HCT116 (cell line): ENCODE data around the gene NAALADL2. TPM values are rescaled to one million over a fixed set of nuclear protein-coding genes. Genes with fewer than 3 reads are reported as not detected.

Experiments used
- ATAC-seq: fragments of 200-7000 bp; cut with Tn5 transposase; 2 replicates; pipeline ENCODE4 v1.9.1; 2020; ENCODE audit warnings: mild to moderate bottlenecking, moderate library complexity
- BruUV-seq: library from RNA; stranded (reverse); fragments of 400-500 nt; replicated peaks from 2 replicates; lab custom pipeline; 2021; lab: Mats Ljungman, UMichigan
- CTCF ChIA-PET: fragments of 300-600 bp; sonication (Branson Sonifier 250); formaldehyde crosslinking; loops from one replicate; lab custom pipeline; 2021; ENCODE audit warnings: antibody characterized with exemption; lab: Charles Lee
- POLR2A ChIA-PET: fragments of 300-600, 350-600 bp; sonication (Branson Sonifier 250); formaldehyde crosslinking; loops from one replicate; lab custom pipeline; 2021; ENCODE audit warnings: antibody characterized with exemption; lab: Charles Lee
- RAD21 ChIA-PET, 2 experiments: fragments of 300-600 bp; sonication (Branson Sonifier 250); formaldehyde crosslinking; loops; one replicate each; lab custom pipeline; 2023; ENCODE audit warnings: low total read pairs in 2 of 2; ENCODE audit not compliant: uncharacterized antibody in 2 of 2, unreplicated experiment in 2 of 2, low non-redundant PET in 1 of 2; lab: Charles Lee
- DNase-seq: peaks from one replicate; pipeline ENCODE4 v3.0.0-alpha.2; 2010; ENCODE audit warnings: low read depth, low spot score
- H2AFZ ChIP-seq: fragments of 200-600 bp; shearing (Covaris generic), sonication (generic); 2 replicates; pipeline ENCODE4 v1.6.1; 2017; ENCODE audit warnings: low read depth, mixed run types, mixed read lengths, antibody characterized with exemption, low read length; ENCODE audit not compliant: poor library complexity, severe bottlenecking
- H3K27ac ChIP-seq: 2 replicates; pipeline ENCODE4 v1.5.1; 2012; ENCODE audit warnings: low read depth, low read length
- H3K27me3 ChIP-seq: fragments of 200-600 bp; sonication (generic); 2 replicates; pipeline ENCODE4 v1.6.1; 2016; ENCODE audit warnings: mixed run types, low read length, mixed read lengths; ENCODE audit not compliant: insufficient read depth
- H3K36me3 ChIP-seq, 2 experiments: fragments of 200-500 bp in 1 of 2; fragments of 200-600 bp in 1 of 2; sonication (Bioruptor generic) in 1 of 2; sonication (generic) in 1 of 2; 2 replicates each; pipeline versions ENCODE4 v1.5.1 to v1.6.1; 2014 to 2016; ENCODE audit warnings: low read length in 2 of 2, inconsistent platforms in 1 of 2, mixed read lengths in 1 of 2, mixed run types in 1 of 2; ENCODE audit not compliant: insufficient read depth in 2 of 2, control insufficient read depth in 1 of 2
- H3K4me1 ChIP-seq, 2 experiments: fragments of 200-600 bp in 1 of 2; sonication (generic) in 1 of 2; 2 replicates each; pipeline versions ENCODE4 v1.5.1 to v1.6.1; 2012 to 2017; ENCODE audit warnings: low read length in 2 of 2, inconsistent platforms in 1 of 2, mild to moderate bottlenecking in 1 of 2, mixed read lengths in 1 of 2, mixed run types in 1 of 2, moderate library complexity in 1 of 2; ENCODE audit not compliant: insufficient read depth in 2 of 2, control insufficient read depth in 1 of 2
- H3K4me2 ChIP-seq: fragments of 200-600 bp; sonication (generic); 2 replicates; pipeline ENCODE4 v1.6.1; 2017; ENCODE audit warnings: mixed run types, low read length, mixed read lengths
- H3K4me3 ChIP-seq, 2 experiments: fragments of 200-600 bp in 1 of 2; sonication (generic) in 1 of 2; replicated peaks in 1 of 2; 2 replicates each; pipeline ENCODE4 v1.5.1; 2011 to 2016; ENCODE audit warnings: low read length in 2 of 2, control low read depth in 1 of 2, low read depth in 1 of 2, mild to moderate bottlenecking in 1 of 2, mixed read lengths in 1 of 2, mixed run types in 1 of 2
- H3K79me2 ChIP-seq: fragments of 200-600 bp; sonication (generic); 2 replicates; pipeline ENCODE4 v1.6.1; 2017; ENCODE audit warnings: mild to moderate bottlenecking, mixed run types, low read length, moderate library complexity, mixed read lengths; ENCODE audit not compliant: insufficient read depth
- H3K9ac ChIP-seq: fragments of 200-600 bp; sonication (generic); 2 replicates; pipeline ENCODE4 v1.6.1; 2016; ENCODE audit warnings: low read length, mixed read lengths
- H3K9me2 ChIP-seq: fragments of 200-600 bp; sonication (generic), shearing (Covaris generic); 2 replicates; pipeline ENCODE4 v1.6.1; 2017; ENCODE audit warnings: mixed run types, mild to moderate bottlenecking, moderate library complexity; ENCODE audit not compliant: insufficient read depth
- H3K9me3 ChIP-seq, 2 experiments: fragments of 200-500 bp in 1 of 2; fragments of 200-600 bp in 1 of 2; sonication (Bioruptor generic) in 1 of 2; sonication (generic) in 1 of 2; 2 replicates each; pipeline ENCODE4 v1.6.1; 2014 to 2017; ENCODE audit warnings: low read length in 2 of 2, mixed read lengths in 2 of 2, inconsistent platforms in 1 of 2, low read depth in 1 of 2, mild to moderate bottlenecking in 1 of 2, mixed run types in 1 of 2, moderate library complexity in 1 of 2; ENCODE audit not compliant: control insufficient read depth in 1 of 2, insufficient read depth in 1 of 2
- H4K20me1 ChIP-seq: fragments of 200-600 bp; sonication (generic), shearing (Covaris generic); 2 replicates; pipeline ENCODE4 v1.6.1; 2017; ENCODE audit warnings: mixed run types, mild to moderate bottlenecking, moderate library complexity; ENCODE audit not compliant: insufficient read depth
- CBX3 ChIP-seq: IDR thresholded peaks from 2 replicates; pipeline ENCODE4 v1.6.1; 2012; ENCODE audit warnings: low read depth
- EGR1 ChIP-seq: IDR thresholded peaks from 2 replicates; pipeline ENCODE4 v1.6.1; 2012; ENCODE audit warnings: low read depth
- ELF1 ChIP-seq: IDR thresholded peaks from 2 replicates; pipeline ENCODE4 v1.6.1; 2012; ENCODE audit warnings: low read depth, borderline replicate concordance
- EZH2 ChIP-seq: fragments of 200-600 bp; sonication (generic); IDR thresholded peaks from 2 replicates; pipeline ENCODE4 v1.6.1; 2017; ENCODE audit warnings: antibody characterized with exemption, mixed run types
- EZH2phosphoT487 ChIP-seq: fragments of 200-600 bp; IDR thresholded peaks from 2 replicates; pipeline ENCODE4 v1.6.1; 2018; ENCODE audit warnings: antibody characterized with exemption, borderline replicate concordance
- SIN3A ChIP-seq: IDR thresholded peaks from 2 replicates; pipeline ENCODE4 v1.6.1; 2012; ENCODE audit warnings: low read depth
- SP1 ChIP-seq: IDR thresholded peaks from 2 replicates; pipeline ENCODE4 v1.6.1; 2012; ENCODE audit warnings: low read depth
- ZFX ChIP-seq: fragments of 450-650 bp; IDR thresholded peaks from 2 replicates; pipeline ENCODE4 v1.6.1; 2017
- ZNF274 ChIP-seq: fragments of 200-500 bp; sonication (Bioruptor generic); IDR thresholded peaks from 2 replicates; pipeline ENCODE4 v1.6.1; 2014; ENCODE audit warnings: mild to moderate bottlenecking, low read depth, low read length, inconsistent platforms
- intact Hi-C: fragments of 100-400 bp; cut with micrococcal nuclease; formaldehyde crosslinking; loops from 2 replicates; pipeline ENCODE4 v1.10.0; 2022
- total RNA-seq: library from RNA; stranded (reverse); gene quantifications from one replicate; pipeline ENCODE4 v1.2.1, GENCODE V29; 2021; ENCODE audit not compliant: unreplicated experiment
- TF ChIP-seq, protein P1 (sequence below): IDR thresholded peaks from 2 replicates; pipeline ENCODE4 v1.6.1; 2012
- TF ChIP-seq, protein P2 (sequence below): IDR thresholded peaks from 2 replicates; pipeline ENCODE4 v1.6.1; 2012; ENCODE audit warnings: low read depth

NAALADL2 gene
- total RNA-seq, 1 experiment from 2014 or later: 2.9 TPM

DNA sequence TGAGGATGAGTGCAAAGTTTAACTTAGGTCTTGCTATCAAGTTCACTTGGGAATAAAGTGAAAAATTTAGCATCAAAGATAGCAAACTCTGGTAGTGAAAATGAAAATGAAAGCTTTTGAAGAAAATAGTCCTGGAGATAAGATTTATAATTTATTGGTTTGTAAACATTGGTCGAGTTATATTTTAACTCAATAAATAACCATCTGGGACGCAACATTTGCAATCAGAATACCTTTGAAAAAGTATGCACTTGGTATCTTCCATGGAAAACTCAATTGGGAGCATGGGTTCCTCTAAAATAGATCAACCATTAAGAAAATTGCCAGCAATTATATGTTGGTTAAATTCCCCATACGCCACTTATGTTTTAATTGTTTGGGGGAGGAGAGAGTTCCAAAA is 209.5 kb downstream of the NAALADL2 start:
- no peaks in the 10 kb centered on the region for H3K79me2 ChIP-seq
- no peak overlapping the region for H2AFZ ChIP-seq
- ATAC-seq (no peak), DNase-seq (no peak)
- H3K4me2 ChIP-seq: no peak overlapping the region
- no peaks in the 10 kb centered on the region for H3K36me3 ChIP-seq
- H3K9ac ChIP-seq: no peak overlapping the region
- POLR2A ChIA-PET: no interaction called here
- no peaks in the 10 kb centered on the region for H3K4me1 ChIP-seq
- no TSS peak for BruUV-seq
- RAD21 ChIA-PET: no interaction called here
- H3K27ac ChIP-seq: no peak overlapping the region
- no peak overlapping the region for H3K4me3 ChIP-seq
- H3K9me2 ChIP-seq: no peaks in the 10 kb centered on the region
- no peaks in the 10 kb centered on the region for H3K27me3 ChIP-seq
- intact Hi-C loops: no loop called here
- H3K9me3 ChIP-seq: no peaks in the 10 kb centered on the region
- H4K20me1 ChIP-seq: no peaks in the 10 kb centered on the region
- CTCF ChIA-PET: no interaction called here
- TF ChIP-seq EGR1: no peak
- no peak for TF ChIP-seq EZH2phosphoT487
- no peak for TF ChIP-seq EZH2
- no peak for TF ChIP-seq SP1
- TF ChIP-seq ZNF274: no peak
- TF ChIP-seq, protein P1, sequence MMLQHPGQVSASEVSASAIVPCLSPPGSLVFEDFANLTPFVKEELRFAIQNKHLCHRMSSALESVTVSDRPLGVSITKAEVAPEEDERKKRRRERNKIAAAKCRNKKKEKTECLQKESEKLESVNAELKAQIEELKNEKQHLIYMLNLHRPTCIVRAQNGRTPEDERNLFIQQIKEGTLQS: no peak
- no peak for TF ChIP-seq ELF1
- TF ChIP-seq ZFX: no peak
- TF ChIP-seq, protein P2, sequence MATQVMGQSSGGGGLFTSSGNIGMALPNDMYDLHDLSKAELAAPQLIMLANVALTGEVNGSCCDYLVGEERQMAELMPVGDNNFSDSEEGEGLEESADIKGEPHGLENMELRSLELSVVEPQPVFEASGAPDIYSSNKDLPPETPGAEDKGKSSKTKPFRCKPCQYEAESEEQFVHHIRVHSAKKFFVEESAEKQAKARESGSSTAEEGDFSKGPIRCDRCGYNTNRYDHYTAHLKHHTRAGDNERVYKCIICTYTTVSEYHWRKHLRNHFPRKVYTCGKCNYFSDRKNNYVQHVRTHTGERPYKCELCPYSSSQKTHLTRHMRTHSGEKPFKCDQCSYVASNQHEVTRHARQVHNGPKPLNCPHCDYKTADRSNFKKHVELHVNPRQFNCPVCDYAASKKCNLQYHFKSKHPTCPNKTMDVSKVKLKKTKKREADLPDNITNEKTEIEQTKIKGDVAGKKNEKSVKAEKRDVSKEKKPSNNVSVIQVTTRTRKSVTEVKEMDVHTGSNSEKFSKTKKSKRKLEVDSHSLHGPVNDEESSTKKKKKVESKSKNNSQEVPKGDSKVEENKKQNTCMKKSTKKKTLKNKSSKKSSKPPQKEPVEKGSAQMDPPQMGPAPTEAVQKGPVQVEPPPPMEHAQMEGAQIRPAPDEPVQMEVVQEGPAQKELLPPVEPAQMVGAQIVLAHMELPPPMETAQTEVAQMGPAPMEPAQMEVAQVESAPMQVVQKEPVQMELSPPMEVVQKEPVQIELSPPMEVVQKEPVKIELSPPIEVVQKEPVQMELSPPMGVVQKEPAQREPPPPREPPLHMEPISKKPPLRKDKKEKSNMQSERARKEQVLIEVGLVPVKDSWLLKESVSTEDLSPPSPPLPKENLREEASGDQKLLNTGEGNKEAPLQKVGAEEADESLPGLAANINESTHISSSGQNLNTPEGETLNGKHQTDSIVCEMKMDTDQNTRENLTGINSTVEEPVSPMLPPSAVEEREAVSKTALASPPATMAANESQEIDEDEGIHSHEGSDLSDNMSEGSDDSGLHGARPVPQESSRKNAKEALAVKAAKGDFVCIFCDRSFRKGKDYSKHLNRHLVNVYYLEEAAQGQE: no peak
- TF ChIP-seq SIN3A: no peak
- TF ChIP-seq CBX3: no peak
